Mucosa of gallbladder (tissue), 1 donor: ENCODE results near the gene TMEM81. TPM values are rescaled to one million over a fixed set of nuclear protein-coding genes. Genes with fewer than 3 reads are reported as not detected.

Experiments used
- DNase-seq: peaks from one replicate; pipeline ENCODE4 v3.0.0-alpha.2; 2020; ENCODE audit warnings: low spot score
- total RNA-seq: library from RNA; stranded (reverse); gene quantifications from one replicate; pipeline ENCODE4 v1.2.1, GENCODE V29; 2021
- donor health status: DM: no; HTN: no; CAD: no.

Gene TMEM81
- total RNA-seq, 1 donor from 2014 or later, result 3.8 TPM

DNA sequence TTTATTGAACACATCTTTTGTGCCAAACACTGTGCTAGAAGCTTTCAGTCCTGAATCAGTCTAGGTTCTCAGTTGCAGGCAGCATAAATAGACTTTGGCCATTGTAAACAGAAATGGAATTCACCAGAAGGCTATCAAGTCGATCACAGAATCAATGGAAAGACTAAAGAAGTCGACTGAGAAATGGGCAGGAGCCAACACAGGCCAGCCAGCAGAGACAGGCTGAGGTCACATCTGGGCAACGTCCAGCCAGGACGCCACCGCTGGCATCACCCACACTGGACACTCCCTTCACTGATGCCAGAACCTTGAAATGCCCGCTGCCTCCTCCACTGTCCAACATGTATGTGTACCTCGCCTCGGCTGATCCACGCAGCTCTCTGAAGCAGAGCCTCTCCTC, 46.7 kb downstream of the TMEM81 start:
- peak; percentile 46 for DNase-seq

Other genes with a start within 250 kb of the TMEM81 start
- 18.0 TPM for gene NFASC, start 213.6 kb downstream of the TMEM81 start, total RNA-seq
- 0.78 TPM for gene CNTN2, start 41.2 kb downstream of the TMEM81 start, total RNA-seq
- gene RBBP5, start 37.5 kb upstream of the TMEM81 start, total RNA-seq, result 16.9 TPM
- gene DSTYK, start 127.2 kb upstream of the TMEM81 start, total RNA-seq, result 12.4 TPM
- 2.8 TPM for gene TMCC2, start 143.5 kb upstream of the TMEM81 start, total RNA-seq
- 6.7 TPM for gene NUAK2, start 237.3 kb upstream of the TMEM81 start, total RNA-seq